Measurements from ENCODE around the gene KLK6.
A peak's percentile ranks its signal among the peaks of the same experiment; 100 is the strongest.

KLK6 gene

GRCh38 chr19:50910722-50911121 lies 58.7 kb downstream of the KLK6 start:
- Histone ChIP-seq H3K79me2 (ENCODE audit: control insufficient read depth, insufficient read depth, low read length, poor library complexity) (no peaks in the 10 kb centered on the region), H2AFZ (ENCODE audit: insufficient read depth, low read length, poor library complexity) (no peak overlapping the region), H3K4ac (ENCODE audit: low read depth, low read length) (no peak overlapping the region), H2AK5ac (ENCODE audit: low read length) (no peak overlapping the region), H3K79me1 (ENCODE audit: low read length) (no peaks in the 10 kb centered on the region), H3K18ac (ENCODE audit: low read length) (no peak overlapping the region), H4K12ac (ENCODE audit: low read depth, low read length) (no peak overlapping the region), H3K4me3 (ENCODE audit: low read depth, low read length) (no peak overlapping the region), H2BK120ac (ENCODE audit: insufficient read depth, low read length, poor library complexity) (no peak overlapping the region), H3K9ac (ENCODE audit: low read length) (no peak overlapping the region), H2BK5ac (ENCODE audit: low read depth, low read length, poor library complexity) (no peak overlapping the region), H3K14ac (ENCODE audit: low read length) (no peak overlapping the region), H3K27ac (ENCODE audit: low read depth, low read length) (no peak overlapping the region), H3K9me3 (ENCODE audit: insufficient read depth, low read depth, low read length) (peaks cover 14% of the 10 kb centered on the region), H4K8ac (ENCODE audit: low read depth, low read length) (no peak overlapping the region), H3K27me3 (ENCODE audit: insufficient read depth, low read length) (peaks cover 23% of the 10 kb centered on the region), H2BK12ac (ENCODE audit: low read length) (no peak overlapping the region), H3K4me1 (ENCODE audit: control insufficient read depth in 1 of 2, insufficient read depth in 2 of 2, low read length in 2 of 2) (peaks cover 0 to 4% of the 10 kb centered on the region in 2 experiments), H3K36me3 (ENCODE audit: control insufficient read depth in 1 of 2, insufficient read depth in 2 of 2, low read length in 2 of 2) (no peaks in the 10 kb centered on the region), H3K4me2 (ENCODE audit: low read length) (no peak overlapping the region), H4K91ac (ENCODE audit: low read depth, low read length) (no peak overlapping the region), H3K23ac (ENCODE audit: low read length) (no peak overlapping the region)
- no CpG with 5 or more reads among the region's 4 CpGs for WGBS (ENCODE audit: extremely low coverage, insufficient coverage, insufficient read length)
- DNase-seq = no peak

DNA sequence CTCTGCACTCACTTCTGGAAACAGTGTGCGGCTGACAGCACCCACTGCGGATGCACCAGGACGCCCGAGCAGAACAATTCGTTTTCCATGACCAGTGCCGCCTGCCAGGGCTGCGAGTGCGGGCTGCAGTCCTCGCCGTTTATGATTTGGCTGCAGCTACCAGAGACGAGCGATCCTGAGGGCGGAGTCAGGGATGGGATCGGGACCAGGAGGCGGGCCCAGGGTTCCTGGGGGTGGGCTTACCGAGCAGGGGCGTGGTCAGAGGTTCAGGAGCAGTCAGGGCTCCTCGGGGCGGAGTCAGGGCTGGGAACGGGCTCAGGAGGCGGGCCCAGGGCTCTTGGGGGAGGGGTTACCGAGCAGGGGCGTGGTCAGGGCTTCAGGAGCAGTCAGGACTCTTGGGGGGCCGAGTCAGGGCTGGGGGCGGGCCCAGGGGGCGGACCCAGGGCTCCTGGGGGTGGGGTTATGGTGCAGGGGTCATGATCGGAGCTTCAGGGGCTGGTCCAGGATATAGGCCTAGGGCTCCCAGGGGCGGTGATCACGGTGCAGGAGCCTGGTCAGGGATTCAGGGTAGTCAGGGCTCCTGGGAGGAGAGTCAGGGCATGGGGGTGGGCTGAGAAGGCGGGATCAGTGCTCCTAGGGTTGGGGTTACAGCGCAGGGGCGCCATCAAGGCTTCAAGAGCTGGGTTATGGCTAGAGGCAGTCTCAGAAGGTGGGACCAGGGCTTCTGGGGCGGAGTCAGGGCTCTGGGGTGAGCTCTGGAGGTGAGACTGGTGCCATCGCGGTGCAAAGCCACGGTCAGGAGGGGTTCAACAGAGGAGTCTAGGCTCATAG lies 59.9 kb downstream of the KLK6 start:
- Histone ChIP-seq H3K36me3 (ENCODE audit: control insufficient read depth in 1 of 2, insufficient read depth in 2 of 2, low read length in 2 of 2) (no peaks in the 10 kb centered on the region), H2BK120ac (ENCODE audit: insufficient read depth, low read length, poor library complexity) (no peak overlapping the region), H3K4me1 (ENCODE audit: control insufficient read depth in 1 of 2, insufficient read depth in 2 of 2, low read length in 2 of 2) (peaks cover 0 to 4% of the 10 kb centered on the region in 2 experiments), H4K91ac (ENCODE audit: low read depth, low read length) (no peak overlapping the region), H3K79me1 (ENCODE audit: low read length) (no peaks in the 10 kb centered on the region), H2BK5ac (ENCODE audit: low read depth, low read length, poor library complexity) (no peak overlapping the region), H3K79me2 (ENCODE audit: control insufficient read depth, insufficient read depth, low read length, poor library complexity) (no peaks in the 10 kb centered on the region), H3K4ac (ENCODE audit: low read depth, low read length) (no peak overlapping the region), H2AFZ (ENCODE audit: insufficient read depth, low read length, poor library complexity) (peak overlapping the region; percentile 27), H3K18ac (ENCODE audit: low read length) (no peak overlapping the region), H3K27ac (ENCODE audit: low read depth, low read length) (no peak overlapping the region), H3K4me3 (ENCODE audit: low read depth, low read length) (no peak overlapping the region), H3K27me3 (ENCODE audit: insufficient read depth, low read length) (peaks cover 23% of the 10 kb centered on the region), H3K9me3 (ENCODE audit: insufficient read depth, low read depth, low read length) (peaks cover 14% of the 10 kb centered on the region), H3K14ac (ENCODE audit: low read length) (no peak overlapping the region), H3K23ac (ENCODE audit: low read length) (no peak overlapping the region), H3K9ac (ENCODE audit: low read length) (no peak overlapping the region), H4K12ac (ENCODE audit: low read depth, low read length) (no peak overlapping the region), H4K8ac (ENCODE audit: low read depth, low read length) (no peak overlapping the region), H2BK12ac (ENCODE audit: low read length) (no peak overlapping the region), H2AK5ac (ENCODE audit: low read length) (no peak overlapping the region), H3K4me2 (ENCODE audit: low read length) (peak overlapping the region; percentile 8)
- no CpG with 5 or more reads among the region's 36 CpGs for WGBS (ENCODE audit: extremely low coverage, insufficient coverage, insufficient read length)
- DNase-seq = no peak

Data from trophoblast cell (in vitro differentiated cells and primary cell).